NCI-H2171 treated with DMSO at 0.1 percent for 48 hours (cell line): ENCODE data around the gene RAB3GAP1.
"Not testable (repeated sequence)": the region's sequence is repeated elsewhere in the genome, so short reads cannot be mapped to it uniquely, and the experiment has no call there.

Experiments used
- DNase-seq: peaks from one replicate; lab custom pipeline; 2025; lab: John Stamatoyannopoulos, UW

RAB3GAP1 gene

GRCh38 chr2:135055182-135055786, 3.2 kb downstream of the RAB3GAP1 start:
- no peak for DNase-seq

DNA sequence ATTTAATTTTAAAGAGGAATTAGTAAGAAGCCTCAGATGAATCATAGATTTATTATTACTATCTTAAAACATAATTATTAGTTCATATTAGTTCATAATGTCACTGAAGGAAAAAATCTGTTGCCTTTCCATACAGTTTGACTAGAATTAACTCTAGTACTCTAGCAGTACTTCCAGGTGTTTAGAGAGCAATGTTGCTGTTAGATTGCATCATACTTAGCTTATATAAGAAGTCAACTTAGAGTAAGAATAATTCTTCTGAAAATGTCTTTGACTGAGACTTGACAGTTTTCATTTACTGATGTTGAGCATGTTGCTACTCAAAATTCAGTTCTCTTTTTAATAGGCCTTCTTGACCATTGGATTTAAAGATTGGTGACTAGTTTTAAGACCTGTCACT, 4.7 kb downstream of the RAB3GAP1 start:
- no peak for DNase-seq

- no peak for DNase-seq
Observed at GRCh38 chr2:135059577-135059976, 7.5 kb downstream of the RAB3GAP1 start.

DNA sequence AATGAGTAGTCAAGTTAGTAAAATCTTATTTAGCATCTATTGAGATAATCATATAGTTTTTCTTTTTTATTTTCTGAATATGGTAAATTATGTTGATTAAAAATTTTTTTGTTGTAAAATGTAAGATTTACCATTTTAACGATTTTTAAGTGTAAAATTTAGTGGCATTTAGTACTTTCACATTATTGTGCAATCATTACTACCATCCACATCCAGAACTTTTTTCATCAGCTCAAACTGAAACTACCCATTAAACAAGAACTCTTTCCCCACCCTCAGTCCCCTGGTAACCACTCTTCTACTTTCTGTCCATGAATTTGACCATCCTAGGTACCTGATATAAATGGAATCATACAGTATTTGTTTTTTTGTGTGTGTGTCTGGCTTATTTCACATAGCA, 11.1 kb downstream of the RAB3GAP1 start:
- no peak for DNase-seq

- no peak for DNase-seq
Observed at GRCh38 chr2:135064149-135064548, 12.1 kb downstream of the RAB3GAP1 start.

- DNase-seq = no peak
Observed at GRCh38 chr2:135066710-135067109, 14.6 kb downstream of the RAB3GAP1 start.

DNA sequence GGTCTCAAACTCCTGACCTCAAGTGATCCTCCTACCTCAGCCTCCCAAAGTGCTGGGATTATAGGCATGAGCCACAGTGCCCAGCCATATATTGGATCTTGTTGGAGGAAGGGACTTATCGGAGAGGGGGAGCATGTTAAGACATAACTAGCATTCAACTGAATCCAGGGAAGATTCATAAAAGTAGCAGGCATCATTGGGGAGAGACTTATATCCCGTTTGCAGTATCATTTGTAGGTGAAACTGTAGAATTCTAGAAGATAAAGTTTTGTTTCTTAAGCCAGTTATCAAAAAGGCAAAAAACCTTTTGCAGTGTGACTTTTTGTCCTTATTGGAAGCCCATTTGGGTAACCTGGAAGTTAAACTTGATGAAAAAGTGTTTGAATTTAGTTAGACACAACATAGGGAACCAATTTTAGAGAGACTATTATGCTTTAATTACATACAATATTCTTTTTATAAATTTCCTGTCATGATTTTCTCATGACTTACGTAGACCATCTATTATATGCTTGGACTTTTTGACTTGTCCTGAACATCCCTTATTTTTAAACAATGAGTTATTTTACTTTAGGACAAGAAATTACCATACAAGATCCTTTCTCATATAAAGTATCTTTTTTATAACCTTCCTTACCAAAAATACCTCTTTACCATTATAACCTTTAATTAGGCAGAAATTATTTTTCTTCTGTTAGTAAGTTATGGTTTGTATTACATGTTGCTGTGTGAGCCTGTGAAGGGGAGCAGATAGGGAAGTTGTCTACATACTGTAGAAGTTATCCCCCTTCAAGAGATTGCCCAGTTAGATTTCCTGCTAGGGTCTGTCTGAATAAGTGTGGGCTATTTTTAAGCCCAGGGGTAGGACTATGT, 20.3 kb downstream of the RAB3GAP1 start:
- DNase-seq = no peak

DNA sequence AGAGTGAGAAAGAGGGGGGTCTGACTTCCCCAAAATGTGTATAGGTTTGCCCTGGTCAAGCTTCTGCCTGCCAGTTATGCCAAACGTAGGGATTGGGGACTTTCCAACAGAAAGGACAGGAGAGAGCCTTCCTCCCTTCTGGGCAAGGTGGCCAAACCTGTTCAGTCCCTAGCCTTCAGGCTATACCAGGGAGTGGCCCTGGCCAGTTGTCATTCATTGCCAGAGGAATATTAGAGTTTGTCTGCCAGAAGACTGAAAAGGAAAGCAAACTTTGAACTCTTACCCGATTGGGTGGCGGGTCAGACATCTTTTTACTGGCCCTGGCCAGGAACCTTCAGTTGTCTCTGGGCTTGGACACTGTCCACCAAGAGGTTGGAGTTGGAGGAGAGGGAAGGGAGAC, 22.1 kb downstream of the RAB3GAP1 start:
- DNase-seq = no peak

- no peak for DNase-seq
Observed at GRCh38 chr2:135076556-135076955, 24.5 kb downstream of the RAB3GAP1 start.

DNA sequence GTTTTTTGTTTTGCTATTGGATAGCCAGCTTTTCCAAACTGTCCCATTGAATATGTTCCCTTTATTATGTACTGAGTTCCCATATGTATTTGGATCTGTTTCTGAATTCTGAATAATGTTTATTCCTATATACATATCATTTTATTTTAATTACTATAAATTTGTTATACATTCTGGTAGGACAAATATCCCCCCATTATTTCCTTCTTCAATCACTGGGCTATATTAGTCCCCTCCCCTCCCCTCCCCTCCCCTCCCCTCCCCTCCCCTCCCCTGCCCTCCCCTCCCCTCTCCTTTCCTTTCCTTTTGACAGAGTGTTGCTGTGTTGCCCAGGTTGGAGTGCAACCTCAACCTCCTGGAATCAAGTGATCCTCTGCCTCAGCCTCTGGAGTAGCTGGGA, 26.3 kb downstream of the RAB3GAP1 start:
- DNase-seq = no peak

GRCh38 chr2:135086222-135086621, 34.1 kb downstream of the RAB3GAP1 start:
- no peak for DNase-seq

- DNase-seq = not testable (repeated sequence)
Observed at GRCh38 chr2:135089597-135089996, 37.5 kb downstream of the RAB3GAP1 start.

DNA sequence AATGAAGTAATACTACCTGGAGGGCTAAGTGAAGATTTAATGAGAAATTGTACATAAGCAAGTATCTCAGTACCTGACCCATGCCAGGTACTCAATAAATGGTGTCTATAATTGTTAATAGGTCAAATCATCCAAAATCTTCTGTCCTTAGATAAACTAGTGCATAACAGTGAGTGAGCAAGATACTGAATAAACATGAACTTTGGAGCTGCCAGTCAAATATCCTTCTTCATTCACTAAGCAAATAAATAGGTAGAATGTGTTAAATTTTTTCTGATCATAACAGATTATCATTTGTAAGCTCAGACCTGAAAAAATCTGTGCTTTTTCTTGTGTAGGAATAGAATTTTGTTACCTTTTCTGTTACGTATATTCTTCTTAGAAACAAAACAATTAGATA, 39.6 kb downstream of the RAB3GAP1 start:
- DNase-seq = no peak

- no peak for DNase-seq
Observed at GRCh38 chr2:135093193-135093592, 41.1 kb downstream of the RAB3GAP1 start.

DNA sequence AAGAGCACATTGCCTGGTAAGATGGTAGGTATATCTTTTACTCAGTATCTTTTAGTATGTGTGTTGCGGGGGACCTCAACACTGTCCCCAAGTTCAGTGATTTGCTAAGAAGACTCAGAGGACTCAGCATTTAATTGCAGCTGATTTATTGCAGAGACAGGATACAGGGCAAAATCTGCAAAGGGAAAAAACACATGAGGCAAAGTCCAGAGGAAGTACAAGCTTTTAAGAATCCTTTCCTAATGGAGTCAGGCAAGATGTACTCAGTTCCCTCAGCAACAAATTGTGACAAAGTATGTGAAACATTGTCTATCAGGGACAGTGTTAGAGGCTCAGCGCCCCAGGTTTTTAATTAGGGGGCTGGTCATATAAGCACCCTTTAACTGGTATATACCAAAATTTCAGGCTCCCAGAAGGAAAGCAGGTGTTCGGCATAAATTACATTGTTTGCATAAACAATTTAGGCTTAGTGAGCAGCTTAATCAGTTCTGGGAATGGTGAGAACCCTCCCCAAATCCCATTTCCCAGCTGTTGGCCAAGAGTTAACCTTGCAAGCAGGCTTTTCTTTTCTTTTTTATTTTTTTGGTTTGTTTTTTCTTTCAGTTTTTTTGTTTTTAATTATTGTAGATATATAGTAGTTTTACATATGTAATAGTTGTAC, 41.7 kb downstream of the RAB3GAP1 start:
- peak; percentile 18 for DNase-seq

DNA sequence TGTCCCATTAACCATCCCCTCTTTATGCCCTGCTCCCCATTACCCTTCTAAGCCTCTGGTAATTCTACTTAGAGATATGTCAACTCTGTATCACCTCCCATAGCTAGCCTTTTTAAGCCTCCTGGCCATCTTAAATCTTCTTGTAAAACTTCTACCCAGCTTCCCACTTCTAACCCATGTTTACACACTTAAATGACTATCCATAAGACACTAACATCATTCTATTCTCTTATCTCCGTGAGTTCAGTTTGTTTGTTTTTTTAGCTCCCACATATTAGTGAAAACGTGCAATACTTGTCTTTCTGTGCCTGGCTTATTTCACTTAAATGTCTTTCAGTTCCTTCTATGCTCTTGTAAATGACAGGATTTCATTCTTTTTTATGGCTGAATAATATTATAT, 42.4 kb downstream of the RAB3GAP1 start:
- DNase-seq = no peak

DNA sequence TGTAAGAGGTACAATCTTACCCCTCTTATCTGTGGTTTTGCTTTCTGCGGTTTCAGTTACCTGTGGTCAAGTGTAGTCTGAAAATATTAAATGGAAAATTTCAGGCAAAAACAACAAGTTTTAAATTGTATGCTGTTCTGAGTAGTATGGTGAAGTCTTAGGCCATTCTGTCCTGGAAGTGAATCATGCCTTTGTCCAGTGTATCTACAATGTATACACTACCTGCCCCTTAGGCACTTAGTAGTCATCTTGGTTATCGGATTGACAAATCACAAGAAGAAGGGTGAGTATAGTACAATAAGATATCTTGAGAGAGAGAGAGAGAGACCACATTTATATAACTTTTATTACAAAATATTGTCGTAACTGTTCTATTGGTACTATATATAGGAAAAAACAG, 43.5 kb downstream of the RAB3GAP1 start:
- DNase-seq = no peak

DNA sequence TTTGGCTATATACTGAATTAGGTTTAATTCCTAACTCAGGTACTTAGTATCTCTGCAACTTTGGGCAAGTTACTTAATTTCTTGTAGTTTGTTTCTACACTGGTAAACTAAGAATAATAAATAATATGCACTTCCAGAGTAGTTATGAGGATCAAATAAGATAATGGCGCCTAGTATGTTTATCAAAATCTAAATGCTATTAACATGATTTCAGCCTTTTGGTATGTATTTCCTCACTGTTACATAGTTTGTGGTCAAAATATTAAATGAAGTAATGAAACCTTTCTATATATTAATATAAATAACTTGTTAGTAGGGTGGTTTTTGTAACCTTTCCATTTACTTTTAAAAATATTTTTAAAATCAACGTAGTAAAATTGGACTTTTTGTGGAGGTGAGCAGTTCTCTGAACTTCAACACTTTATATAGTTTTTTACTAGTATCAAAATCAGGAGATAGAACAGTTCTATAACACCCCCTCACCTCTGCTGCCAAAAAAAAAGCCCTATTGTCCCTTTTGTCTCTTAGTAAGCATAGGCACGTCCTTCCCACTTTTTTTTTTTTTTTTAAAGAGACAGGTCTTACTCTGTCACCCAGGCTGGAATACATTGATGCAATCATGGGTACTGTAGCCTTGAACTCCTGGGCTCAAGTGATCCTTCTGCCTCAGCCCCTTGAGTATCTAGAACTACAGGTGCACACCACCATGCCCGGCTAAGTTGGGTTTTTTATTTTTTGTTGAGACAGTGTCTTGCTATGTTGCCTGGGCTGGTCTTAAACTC, 44.8 kb downstream of the RAB3GAP1 start:
- DNase-seq = no peak

GRCh38 chr2:135097532-135098231, 45.6 kb downstream of the RAB3GAP1 start:
- no peak for DNase-seq

GRCh38 chr2:135099802-135100483, 47.9 kb downstream of the RAB3GAP1 start:
- no peak for DNase-seq

- no peak for DNase-seq
Observed at GRCh38 chr2:135103843-135104242, 51.8 kb downstream of the RAB3GAP1 start.
